IPS-18a (cell line): ENCODE data around the gene XAB2.

Experiments
- H3K27ac ChIP-seq: one replicate; pipeline ENCODE4 v1.5.1; 2013; ENCODE audit warnings: low read length
- H3K27me3 ChIP-seq: one replicate; pipeline ENCODE4 v1.6.1; 2013; ENCODE audit warnings: mild to moderate bottlenecking, low read length; ENCODE audit not compliant: control insufficient read depth, insufficient read depth
- H3K36me3 ChIP-seq: one replicate; pipeline ENCODE4 v1.6.1; 2013; ENCODE audit warnings: low read depth, low read length; ENCODE audit not compliant: control insufficient read depth
- H3K4me1 ChIP-seq: one replicate; pipeline ENCODE4 v1.6.1; 2013; ENCODE audit warnings: low read depth, low read length; ENCODE audit not compliant: control insufficient read depth
- H3K4me3 ChIP-seq: one replicate; pipeline ENCODE4 v1.5.1; 2013; ENCODE audit warnings: low read length
- H3K9ac ChIP-seq: one replicate; pipeline ENCODE4 v1.6.1; 2013; ENCODE audit warnings: mild to moderate bottlenecking, low read length, moderate library complexity
- H3K9me3 ChIP-seq: one replicate; pipeline ENCODE4 v1.6.1; 2013; ENCODE audit warnings: low read depth, low read length; ENCODE audit not compliant: control insufficient read depth

The XAB2 gene

DNA sequence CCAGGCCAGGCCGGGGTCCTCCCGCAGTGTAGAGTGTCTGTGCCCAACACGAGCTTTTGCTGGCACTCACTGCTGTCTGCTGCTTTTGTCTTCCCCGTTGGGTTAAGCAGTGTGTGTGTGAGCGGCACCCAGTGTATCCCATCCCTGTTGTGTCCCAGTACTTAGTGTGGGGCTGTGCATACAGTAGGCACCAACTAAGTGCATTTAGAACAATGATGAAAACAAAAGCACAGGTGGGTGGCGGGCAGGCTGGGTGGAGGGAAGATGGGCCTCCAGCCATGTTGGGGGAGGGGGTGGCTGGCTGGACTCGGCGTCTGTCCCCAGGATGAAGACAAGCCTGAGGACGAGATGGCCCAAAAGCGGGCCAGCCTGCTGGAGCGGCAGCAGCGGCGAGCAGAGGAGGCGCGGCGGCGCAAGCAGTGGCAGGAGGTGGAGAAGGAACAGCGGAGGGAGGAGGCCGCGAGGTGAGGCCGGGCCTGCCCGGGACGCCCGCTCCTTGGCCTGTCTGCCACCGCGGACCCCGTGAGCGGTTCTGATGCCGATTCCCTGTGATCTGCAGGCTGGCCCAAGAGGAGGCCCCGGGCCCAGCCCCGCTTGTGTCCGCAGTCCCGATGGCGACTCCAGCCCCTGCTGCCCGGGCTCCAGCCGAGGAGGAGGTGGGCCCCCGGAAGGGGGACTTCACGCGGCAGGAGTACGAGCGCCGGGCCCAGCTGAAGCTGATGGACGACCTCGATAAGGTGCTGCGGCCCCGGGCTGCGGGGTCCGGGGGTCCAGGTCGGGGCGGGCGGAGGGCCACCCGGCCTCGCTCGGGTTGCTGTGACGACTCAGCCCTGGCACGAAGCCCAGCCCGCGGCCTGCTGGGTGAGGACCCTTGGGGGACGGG is 14.2 kb downstream of the XAB2 start:
- peaks cover 13% of the 10 kb centered on the region for H3K36me3 ChIP-seq

DNA sequence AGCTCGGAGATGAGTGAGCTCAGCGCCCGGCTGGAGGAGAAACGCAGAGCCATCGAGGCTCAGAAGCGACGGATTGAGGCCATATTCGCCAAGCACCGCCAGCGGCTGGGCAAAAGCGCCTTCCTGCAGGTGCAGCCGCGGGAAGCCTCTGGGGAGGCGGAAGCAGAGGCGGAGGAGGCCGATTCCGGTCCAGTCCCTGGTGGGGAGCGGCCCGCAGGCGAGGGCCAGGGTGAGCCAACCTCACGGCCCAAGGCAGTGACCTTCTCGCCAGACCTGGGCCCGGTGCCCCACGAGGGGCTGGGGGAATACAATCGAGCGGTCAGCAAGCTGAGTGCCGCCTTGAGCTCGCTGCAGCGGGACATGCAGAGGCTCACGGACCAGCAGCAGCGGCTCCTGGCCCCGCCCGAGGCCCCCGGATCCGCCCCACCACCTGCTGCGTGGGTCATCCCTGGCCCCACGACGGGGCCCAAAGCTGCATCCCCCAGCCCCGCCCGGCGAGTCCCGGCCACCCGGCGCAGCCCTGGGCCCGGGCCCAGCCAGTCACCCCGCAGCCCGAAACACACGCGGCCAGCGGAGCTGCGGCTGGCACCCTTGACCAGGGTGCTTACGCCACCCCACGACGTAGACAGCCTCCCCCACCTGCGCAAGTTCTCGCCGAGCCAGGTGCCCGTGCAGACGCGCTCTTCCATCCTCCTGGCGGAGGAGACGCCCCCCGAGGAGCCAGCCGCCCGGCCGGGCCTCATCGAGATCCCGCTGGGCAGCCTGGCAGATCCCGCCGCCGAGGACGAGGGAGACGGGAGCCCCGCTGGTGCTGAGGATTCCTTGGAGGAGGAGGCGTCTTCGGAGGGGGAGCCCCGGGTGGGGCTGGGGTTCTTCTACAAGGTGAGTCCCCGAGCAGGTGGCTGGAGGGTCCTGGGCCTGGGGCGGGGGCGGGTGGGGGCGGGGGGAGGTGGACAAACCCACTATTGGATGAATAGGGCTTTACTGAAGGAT is 16.8 kb downstream of the XAB2 start:
- H3K9ac ChIP-seq = no peak overlapping the region
- H3K27ac ChIP-seq = no peak overlapping the region
- peaks cover 11% of the 10 kb centered on the region for H3K36me3 ChIP-seq
- no peaks in the 10 kb centered on the region for H3K4me1 ChIP-seq
- H3K4me3 ChIP-seq = no peak overlapping the region
- H3K9me3 ChIP-seq = no peaks in the 10 kb centered on the region
- H3K27me3 ChIP-seq = no peaks in the 10 kb centered on the region

More for the DNA sequence above, 14.2 kb downstream of the XAB2 start:
- Histone ChIP-seq H3K9ac (no peak overlapping the region), H3K4me1 (no peaks in the 10 kb centered on the region), H3K27me3 (no peaks in the 10 kb centered on the region), H3K27ac (no peak overlapping the region), H3K9me3 (no peaks in the 10 kb centered on the region), H3K4me3 (no peak overlapping the region)

DNA sequence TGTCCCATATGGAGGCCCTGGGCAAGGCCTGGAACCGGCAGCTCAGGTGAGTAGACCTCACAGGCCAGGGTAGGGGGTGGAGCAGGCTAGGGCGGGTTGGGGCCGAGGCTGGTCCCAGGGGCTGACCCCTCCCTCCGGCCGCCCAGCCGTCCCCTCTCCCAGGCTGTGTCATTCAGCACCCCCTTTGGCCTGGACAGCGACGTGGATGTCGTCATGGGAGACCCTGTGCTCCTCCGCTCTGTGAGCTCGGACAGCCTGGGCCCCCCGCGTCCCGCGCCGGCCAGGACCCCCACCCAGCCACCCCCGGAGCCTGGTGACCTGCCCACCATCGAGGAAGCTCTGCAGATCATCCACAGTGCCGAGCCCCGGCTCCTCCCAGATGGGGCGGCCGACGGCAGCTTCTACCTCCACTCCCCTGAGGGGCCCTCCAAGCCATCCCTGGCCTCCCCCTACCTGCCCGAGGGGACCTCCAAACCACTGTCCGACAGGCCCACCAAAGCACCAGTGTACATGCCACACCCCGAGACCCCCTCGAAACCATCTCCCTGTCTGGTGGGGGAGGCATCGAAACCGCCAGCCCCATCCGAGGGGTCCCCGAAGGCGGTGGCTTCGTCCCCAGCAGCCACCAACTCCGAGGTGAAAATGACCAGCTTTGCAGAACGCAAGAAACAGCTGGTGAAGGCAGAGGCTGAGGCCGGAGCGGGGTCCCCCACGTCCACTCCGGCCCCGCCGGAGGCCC is 17.6 kb downstream of the XAB2 start:
- Histone ChIP-seq H3K27me3 (no peaks in the 10 kb centered on the region), H3K4me3 (no peak overlapping the region), H3K36me3 (peaks cover 5% of the 10 kb centered on the region), H3K4me1 (no peaks in the 10 kb centered on the region), H3K9ac (no peak overlapping the region), H3K9me3 (no peaks in the 10 kb centered on the region), H3K27ac (no peak overlapping the region)

DNA sequence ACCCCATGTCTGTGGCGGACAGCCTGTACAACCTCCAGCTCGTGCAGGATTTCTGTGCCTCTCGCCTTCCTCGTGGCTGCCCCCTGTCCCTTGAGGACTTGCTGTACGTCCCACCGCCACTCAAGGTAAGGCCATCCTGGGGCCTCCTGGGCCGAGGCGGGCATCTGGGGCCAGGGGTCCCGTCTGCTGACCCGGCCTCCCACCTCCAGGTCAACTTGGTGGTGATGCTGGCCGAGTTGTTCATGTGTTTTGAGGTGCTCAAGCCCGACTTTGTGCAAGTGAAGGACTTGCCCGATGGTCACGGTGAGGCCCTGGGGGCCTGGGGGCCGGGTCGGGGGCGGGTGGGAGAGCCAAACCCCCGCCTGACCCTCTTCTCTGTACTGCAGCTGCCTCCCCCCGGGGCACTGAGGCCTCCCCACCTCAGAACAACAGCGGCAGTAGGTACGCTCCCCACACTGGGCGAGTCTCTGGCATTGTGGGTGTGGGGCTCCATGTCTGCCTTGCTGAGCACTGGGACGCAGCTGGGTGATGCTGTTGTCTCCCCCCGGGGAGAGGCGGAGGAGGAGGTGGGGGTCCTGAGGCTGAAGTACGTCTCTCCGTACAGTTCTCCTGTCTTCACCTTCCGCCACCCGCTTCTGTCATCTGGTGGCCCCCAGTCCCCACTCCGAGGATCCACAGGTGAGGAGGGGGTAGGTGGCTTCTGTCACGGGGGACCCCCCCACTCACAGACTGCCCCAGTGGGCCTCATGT is 18.7 kb downstream of the XAB2 start:
- Histone ChIP-seq H3K27me3 (no peaks in the 10 kb centered on the region), H3K9me3 (no peaks in the 10 kb centered on the region), H3K9ac (no peak overlapping the region), H3K27ac (no peak overlapping the region), H3K4me3 (no peak overlapping the region), H3K4me1 (no peaks in the 10 kb centered on the region), H3K36me3 (peaks cover 5% of the 10 kb centered on the region)

DNA sequence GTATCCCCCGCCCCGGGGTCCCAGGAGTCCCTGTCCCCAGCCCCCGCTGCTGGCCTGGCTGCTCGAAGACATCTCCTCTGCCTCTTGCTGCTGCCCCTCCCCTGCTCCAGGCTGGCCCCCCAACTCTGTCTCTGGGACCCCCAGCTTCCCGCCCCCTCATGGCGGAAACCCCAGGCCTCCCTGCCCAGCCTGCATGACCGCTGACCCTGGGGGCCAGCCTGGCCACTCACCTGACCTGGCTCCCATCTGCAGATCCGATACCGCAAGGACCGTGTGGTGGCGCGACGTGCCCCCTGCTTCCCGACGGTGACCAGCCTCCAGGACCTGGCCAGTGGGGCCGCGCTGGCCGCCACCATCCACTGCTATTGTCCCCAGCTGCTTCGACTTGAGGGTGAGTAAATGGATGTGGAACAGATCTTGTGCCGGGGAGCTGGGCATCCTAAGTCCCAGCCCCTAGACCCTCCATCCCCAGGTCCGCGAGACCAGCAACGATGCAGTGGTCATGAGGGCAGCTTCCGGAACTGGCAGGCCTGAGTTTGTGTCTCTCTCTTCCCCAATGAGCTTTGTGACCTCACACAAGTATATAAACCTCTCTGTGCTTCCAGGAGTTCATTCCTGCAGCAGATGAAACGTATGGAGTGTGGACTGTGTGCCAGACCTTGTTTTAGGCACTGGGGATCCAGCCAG is 21.3 kb downstream of the XAB2 start:
- Histone ChIP-seq H3K4me1 (no peaks in the 10 kb centered on the region), H3K27me3 (no peaks in the 10 kb centered on the region), H3K4me3 (no peak overlapping the region), H3K9ac (no peak overlapping the region), H3K27ac (no peak overlapping the region), H3K9me3 (no peaks in the 10 kb centered on the region), H3K36me3 (peaks cover 5% of the 10 kb centered on the region)

DNA sequence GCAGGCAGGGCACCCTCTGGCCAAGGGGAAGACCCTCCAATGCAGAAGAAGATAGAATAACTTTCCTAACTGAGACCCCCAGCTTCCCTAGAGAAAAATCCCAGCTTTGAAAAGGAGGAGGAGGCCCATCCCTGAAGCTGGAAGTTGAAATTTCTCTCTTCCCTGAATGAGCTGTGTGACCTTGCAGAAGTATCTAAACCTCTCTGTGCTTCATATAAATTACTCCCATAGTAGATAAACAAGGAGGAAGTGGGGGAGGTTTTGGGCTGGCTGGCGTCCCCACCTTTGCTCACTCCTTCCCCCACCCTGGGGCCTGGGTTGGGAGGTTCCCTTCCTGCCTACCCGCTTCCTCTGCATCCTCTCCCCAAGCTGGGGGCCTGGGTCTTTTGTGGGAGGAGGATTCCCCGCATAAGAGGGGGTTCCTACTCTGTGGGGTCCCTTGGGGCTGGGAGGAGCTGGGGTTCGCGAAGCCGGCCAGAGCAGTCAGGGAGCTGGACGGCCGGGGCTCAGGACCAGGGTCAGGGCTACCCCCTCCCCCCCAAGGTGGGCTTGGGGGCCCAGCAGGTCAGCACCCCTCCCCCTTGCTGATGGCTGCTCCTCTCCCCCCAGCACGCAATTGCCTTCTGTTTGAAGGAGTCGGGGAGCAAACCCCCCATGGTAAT is 22.0 kb downstream of the XAB2 start:
- Histone ChIP-seq H3K4me1 (no peaks in the 10 kb centered on the region), H3K4me3 (no peak overlapping the region), H3K27ac (no peak overlapping the region), H3K36me3 (peaks cover 5% of the 10 kb centered on the region), H3K27me3 (no peaks in the 10 kb centered on the region), H3K9ac (no peak overlapping the region), H3K9me3 (no peaks in the 10 kb centered on the region)

DNA sequence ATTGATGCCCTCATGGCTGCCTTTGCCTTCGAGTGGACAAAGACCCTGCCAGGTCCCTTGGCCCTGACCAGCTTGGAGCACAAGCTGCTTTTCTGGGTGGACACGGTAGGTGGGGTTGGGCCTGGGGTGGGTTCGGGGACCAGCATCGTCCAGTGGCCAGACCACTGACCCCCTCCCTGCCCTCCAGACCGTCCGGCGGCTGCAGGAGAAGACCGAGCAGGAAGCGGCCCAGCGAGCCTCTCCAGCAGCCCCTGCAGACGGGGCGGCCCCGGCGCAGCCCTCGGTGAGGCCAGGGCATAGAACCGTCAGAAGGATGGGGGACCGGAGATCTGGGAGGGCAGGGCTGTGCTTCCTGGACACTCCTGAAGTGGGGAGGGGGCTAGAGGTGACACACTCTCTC is 23.1 kb downstream of the XAB2 start:
- no peak overlapping the region for H3K4me3 ChIP-seq
- H3K36me3 ChIP-seq = peaks cover 5% of the 10 kb centered on the region
- H3K9me3 ChIP-seq = no peaks in the 10 kb centered on the region
- H3K27me3 ChIP-seq = no peaks in the 10 kb centered on the region
- no peaks in the 10 kb centered on the region for H3K4me1 ChIP-seq
- H3K27ac ChIP-seq = no peak overlapping the region
- no peak overlapping the region for H3K9ac ChIP-seq

DNA sequence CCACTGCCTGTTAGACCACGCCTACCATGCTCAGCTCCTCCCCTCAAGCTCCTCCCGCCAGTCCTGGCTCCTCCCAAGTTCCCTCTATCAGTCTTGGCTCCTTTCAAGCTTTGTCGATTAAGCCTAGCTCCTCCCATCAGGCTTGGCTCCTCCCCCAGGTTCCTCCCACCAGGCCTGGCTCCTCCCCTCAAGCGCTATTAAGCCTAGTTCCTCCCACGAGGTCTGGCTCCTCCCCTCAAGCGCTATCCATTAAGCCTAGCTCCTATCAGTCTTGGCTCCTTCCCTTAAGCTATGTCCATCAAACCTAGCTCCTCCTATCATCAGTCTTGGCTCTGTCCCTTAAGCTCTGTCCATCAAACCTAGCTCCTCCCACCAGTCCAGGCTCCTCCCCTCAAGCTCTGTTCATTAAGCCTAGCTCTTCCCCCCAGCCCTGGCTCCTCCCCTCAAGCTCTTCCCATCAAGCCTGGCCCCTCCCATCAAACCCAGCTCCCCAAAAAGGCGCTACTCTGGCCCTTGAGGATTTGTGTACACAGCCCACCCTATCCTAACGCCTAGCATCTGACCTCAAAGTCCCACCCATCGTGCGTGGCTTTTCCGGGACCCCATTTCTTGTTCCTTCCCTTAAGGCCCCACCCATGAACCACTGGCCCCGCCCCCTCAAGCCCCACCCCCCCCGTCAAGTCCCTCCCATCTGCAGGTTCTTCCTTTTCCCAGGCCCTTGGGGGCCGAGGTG is 23.7 kb downstream of the XAB2 start:
- H3K9me3 ChIP-seq = no peaks in the 10 kb centered on the region
- peaks cover 5% of the 10 kb centered on the region for H3K36me3 ChIP-seq
- H3K27ac ChIP-seq = no peak overlapping the region
- H3K4me3 ChIP-seq = no peak overlapping the region
- H3K4me1 ChIP-seq = no peaks in the 10 kb centered on the region
- no peak overlapping the region for H3K9ac ChIP-seq
- H3K27me3 ChIP-seq = no peaks in the 10 kb centered on the region

DNA sequence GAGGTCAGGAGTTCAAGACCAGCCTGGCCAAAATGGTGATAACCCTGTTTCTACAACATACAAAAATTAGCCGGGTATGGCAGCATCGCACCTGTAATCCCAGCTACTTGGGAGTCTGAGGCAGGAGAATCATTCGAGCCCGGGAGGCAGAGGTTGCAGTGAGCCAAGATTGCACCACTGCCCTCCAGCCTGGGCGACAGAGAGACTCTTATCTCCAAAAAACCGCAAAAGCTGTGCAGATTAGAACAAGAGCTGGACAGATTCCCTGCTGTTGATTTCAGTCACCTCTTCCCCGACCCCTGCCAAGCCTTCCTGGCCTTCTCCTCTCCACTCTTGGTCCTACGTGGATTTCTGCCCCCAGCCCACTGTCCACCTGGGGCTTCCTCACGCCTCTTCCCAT is 25.4 kb downstream of the XAB2 start:
- Histone ChIP-seq H3K27me3 (no peaks in the 10 kb centered on the region), H3K4me3 (no peak overlapping the region)

More for the DNA sequence above, 25.4 kb downstream of the XAB2 start:
- Histone ChIP-seq H3K9me3 (no peaks in the 10 kb centered on the region), H3K4me1 (no peaks in the 10 kb centered on the region), H3K27ac (no peak overlapping the region), H3K9ac (no peak overlapping the region), H3K36me3 (peaks cover 5% of the 10 kb centered on the region)
